ENCODE data around the gene PHC3. TPM values are rescaled to one million over a fixed set of nuclear protein-coding genes. Genes with fewer than 3 reads are reported as not detected.

PHC3 gene
- total RNA-seq, 1 donor: 36.9 TPM

- Histone ChIP-seq H3K4me3 (ENCODE audit: insufficient read depth, low read length) (no peak overlapping the region), H3K9me3 (ENCODE audit: low read depth, low read length) (no peaks in the 10 kb centered on the region), H3K4me1 (ENCODE audit: insufficient read depth, low read length) (no peaks in the 10 kb centered on the region), H3K4me2 (ENCODE audit: insufficient read depth, low read length) (no peak overlapping the region), H3K79me2 (ENCODE audit: insufficient read depth, low read length) (no peaks in the 10 kb centered on the region), H3K27ac (ENCODE audit: low read depth, low read length) (no peak overlapping the region), H3K36me3 (ENCODE audit: insufficient read depth, low read length) (no peaks in the 10 kb centered on the region), H4K20me1 (ENCODE audit: insufficient read depth, low read length) (no peaks in the 10 kb centered on the region), H2AFZ (ENCODE audit: low read length) (no peak overlapping the region), H3K27me3 (ENCODE audit: insufficient read depth, low read length) (peaks cover 37% of the 10 kb centered on the region)
- DNase-seq (ENCODE audit: insufficient read length, low spot score, missing footprints): no peak
- no peak for TF ChIP-seq CTCF (IDR thresholded peaks at IDR 0.05; ENCODE audit: extremely low read depth, low read depth, low read length)
Measured at GRCh38 chr3:170043506-170043905, 138.0 kb downstream of the PHC3 start.

- peak; percentile 44 for DNase-seq (ENCODE audit: insufficient read length, low spot score, missing footprints)
- no peaks in the 10 kb centered on the region for H3K79me2 ChIP-seq (ENCODE audit: insufficient read depth, low read length)
- no peaks in the 10 kb centered on the region for H4K20me1 ChIP-seq (ENCODE audit: insufficient read depth, low read length)
- no peak overlapping the region for H3K4me3 ChIP-seq (ENCODE audit: insufficient read depth, low read length)
- no peak overlapping the region for H3K27ac ChIP-seq (ENCODE audit: low read depth, low read length)
- TF ChIP-seq CTCF (IDR thresholded peaks at IDR 0.05; ENCODE audit: extremely low read depth, low read depth, low read length): no peak
- H3K36me3 ChIP-seq (ENCODE audit: insufficient read depth, low read length): no peaks in the 10 kb centered on the region
- H3K4me1 ChIP-seq (ENCODE audit: insufficient read depth, low read length): peaks cover 4% of the 10 kb centered on the region
- H3K9me3 ChIP-seq (ENCODE audit: low read depth, low read length): no peaks in the 10 kb centered on the region
- H2AFZ ChIP-seq (ENCODE audit: low read length): no peak overlapping the region
- peaks cover 52% of the 10 kb centered on the region for H3K27me3 ChIP-seq (ENCODE audit: insufficient read depth, low read length)
- no peak overlapping the region for H3K4me2 ChIP-seq (ENCODE audit: insufficient read depth, low read length)
Measured at GRCh38 chr3:170040418-170040817, 141.1 kb downstream of the PHC3 start.

GRCh38 chr3:170038434-170039110 lies 143.0 kb downstream of the PHC3 start:
- TF ChIP-seq CTCF (IDR thresholded peaks at IDR 0.05; ENCODE audit: extremely low read depth, low read depth, low read length): no peak
- H3K27me3 ChIP-seq (ENCODE audit: insufficient read depth, low read length): peaks cover 50% of the 10 kb centered on the region
- no peaks in the 10 kb centered on the region for H3K9me3 ChIP-seq (ENCODE audit: low read depth, low read length)
- H3K4me3 ChIP-seq (ENCODE audit: insufficient read depth, low read length): peak overlapping the region; percentile 63
- peak overlapping the region; percentile 77 for H3K4me2 ChIP-seq (ENCODE audit: insufficient read depth, low read length)
- H2AFZ ChIP-seq (ENCODE audit: low read length): peak overlapping the region; percentile 29
- no peak overlapping the region for H3K27ac ChIP-seq (ENCODE audit: low read depth, low read length)
- H3K79me2 ChIP-seq (ENCODE audit: insufficient read depth, low read length): no peaks in the 10 kb centered on the region
- peaks cover 4% of the 10 kb centered on the region for H3K4me1 ChIP-seq (ENCODE audit: insufficient read depth, low read length)
- H3K36me3 ChIP-seq (ENCODE audit: insufficient read depth, low read length): no peaks in the 10 kb centered on the region
- no peaks in the 10 kb centered on the region for H4K20me1 ChIP-seq (ENCODE audit: insufficient read depth, low read length)
- DNase-seq (ENCODE audit: insufficient read length, low spot score, missing footprints): peak; percentile 52

Small RNAs within 50 kb of the gene (small RNA-seq; reads per million reads assigned to genes)
- not detected for gene RNU4-38P
- gene RNU6-315P: not detected

Other genes with a start within 250 kb of the PHC3 start
- gene SEC62, start 214.9 kb downstream of the PHC3 start, total RNA-seq: 31.5 and 34.2 TPM in 2 replicates
- gene GPR160, start 143.7 kb downstream of the PHC3 start, total RNA-seq: 0.29 TPM in 1 of 2 replicates, not detected in the other
- gene PRKCI, start 40.7 kb upstream of the PHC3 start, total RNA-seq: 54.8 and 69.1 TPM in 2 replicates
- gene SKIL, start 176.0 kb upstream of the PHC3 start, total RNA-seq: 68.4 and 69.8 TPM in 2 replicates
- gene CLDN11, start 237.1 kb upstream of the PHC3 start, total RNA-seq: 33.9 and 50.3 TPM in 2 replicates